Type B pancreatic cell (in vitro differentiated cells): Measurements from ENCODE around the gene NKTR. TPM values are rescaled to one million over a fixed set of nuclear protein-coding genes. Genes with fewer than 3 reads are reported as not detected.

Experiments
- DNase-seq: peaks from one replicate; pipeline ENCODE4 v3.0.0; 2021; ENCODE audit warnings: mixed read lengths; ENCODE audit not compliant: unreplicated experiment; ENCODE audit errors: extremely low spot score
- H3K27ac Mint-ChIP-seq: 2 replicates; pipeline ENCODE4 v1.8.0; 2021; ENCODE audit warnings: mild to moderate bottlenecking, mixed read lengths
- H3K27me3 Mint-ChIP-seq: 2 replicates; pipeline ENCODE4 v1.8.0; 2021; ENCODE audit warnings: mixed read lengths
- H3K36me3 Mint-ChIP-seq: 2 replicates; pipeline ENCODE4 v1.8.0; 2021; ENCODE audit warnings: mixed read lengths
- H3K4me1 Mint-ChIP-seq: one replicate; pipeline ENCODE4 v1.8.0; 2021; ENCODE audit warnings: mixed read lengths; ENCODE audit not compliant: unreplicated experiment
- H3K4me3 Mint-ChIP-seq: 2 replicates; pipeline ENCODE4 v1.8.0; 2021; ENCODE audit warnings: mild to moderate bottlenecking, mixed read lengths
- H3K9me3 Mint-ChIP-seq: 2 replicates; pipeline ENCODE4 v1.8.0; 2021; ENCODE audit warnings: mixed read lengths
- CTCF ChIP-seq: fragments of 200-600 bp; sonication (generic); conservative IDR thresholded peaks from 2 replicates; pipeline ENCODE4 v1.5.0; 2021; ENCODE audit warnings: antibody characterized with exemption, mild to moderate bottlenecking
- total RNA-seq: library from RNA; stranded (reverse); gene quantifications from 2 replicates; pipeline ENCODE4 v1.2.1, GENCODE V29; 2021; ENCODE audit warnings: low replicate concordance

NKTR gene
- total RNA-seq, 1 donor from 2014 or later: 97.1 TPM

DNA sequence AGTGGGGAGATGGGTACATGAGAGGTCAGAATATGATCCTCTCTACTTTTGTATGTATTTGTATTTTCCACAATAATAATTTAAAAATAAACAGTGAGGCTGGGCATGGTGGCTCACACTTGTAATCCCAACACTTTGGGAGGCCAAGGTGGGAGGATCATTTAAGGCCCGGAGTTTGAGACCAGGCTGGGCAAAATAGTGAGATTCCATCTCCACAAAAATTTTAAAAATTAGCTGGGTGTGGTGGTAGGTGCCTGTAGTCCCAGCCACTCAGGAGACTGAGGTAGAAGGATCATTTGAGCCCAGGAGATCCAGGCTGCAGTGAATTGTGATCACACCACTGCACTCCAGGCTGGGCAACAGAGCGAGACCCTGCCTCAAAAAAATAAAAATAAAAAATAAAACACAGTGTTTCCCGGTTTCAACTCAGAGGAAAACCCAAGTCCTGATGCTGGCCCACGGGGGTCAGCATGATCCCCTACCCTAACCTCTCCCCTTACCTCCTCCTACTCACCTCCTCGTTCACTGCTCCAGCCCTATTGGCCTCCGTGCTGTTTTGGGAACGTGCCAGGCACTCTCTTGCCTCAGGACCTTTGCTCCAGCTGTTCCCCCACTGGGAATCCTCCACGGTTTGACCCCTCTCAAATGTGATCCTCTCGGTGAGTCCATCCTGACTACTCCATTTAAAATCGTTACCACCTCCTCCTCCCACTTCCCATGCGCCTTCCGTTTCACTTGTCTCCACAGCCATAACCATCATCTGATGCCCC is 82.0 kb downstream of the NKTR start:
- peak overlapping the region; percentile 94 for H3K27ac Mint-ChIP-seq
- peaks cover 5% of the 10 kb centered on the region for H3K9me3 Mint-ChIP-seq
- no peak overlapping the region for H3K4me3 Mint-ChIP-seq
- DNase-seq: no peak
- no peak for TF ChIP-seq CTCF
- H3K27me3 Mint-ChIP-seq: peaks cover 6% of the 10 kb centered on the region
- H3K36me3 Mint-ChIP-seq: no peaks in the 10 kb centered on the region
- peaks cover 6% of the 10 kb centered on the region for H3K4me1 Mint-ChIP-seq

DNA sequence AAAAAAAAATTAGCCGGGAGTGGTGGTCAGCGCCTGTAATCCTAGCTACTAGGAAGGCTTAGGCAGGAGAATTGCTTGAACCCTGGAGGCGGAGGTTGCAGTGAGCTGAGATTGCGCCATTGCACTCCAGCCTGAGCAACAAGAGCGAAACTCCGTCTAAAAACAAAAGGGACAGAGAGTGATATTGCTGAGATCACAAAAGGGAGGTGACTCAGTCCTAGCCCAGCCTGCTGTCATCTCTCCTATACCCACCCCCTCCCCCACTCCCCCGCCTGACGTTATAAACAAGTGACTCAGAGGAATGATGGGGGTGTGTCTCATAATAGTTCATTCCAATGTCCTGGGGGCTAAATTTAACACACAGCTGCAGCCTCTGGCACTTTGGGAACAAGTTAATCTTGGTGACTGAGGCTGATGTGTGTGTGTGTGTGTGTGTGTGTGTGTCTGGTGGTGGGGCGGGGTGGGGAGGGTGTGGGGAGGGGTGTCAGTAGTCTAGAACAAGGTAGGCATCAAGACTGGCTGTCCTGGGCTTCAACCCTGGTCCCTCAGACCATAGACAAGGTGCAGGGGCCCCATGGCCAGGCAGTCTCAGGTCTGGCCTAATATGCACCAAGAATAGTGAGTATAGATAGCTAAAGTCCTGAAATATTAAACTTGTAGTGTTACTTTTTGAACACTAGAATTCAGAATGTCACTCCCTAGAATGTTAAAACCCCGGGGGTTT is 83.6 kb downstream of the NKTR start:
- H3K27ac Mint-ChIP-seq: peak overlapping the region; percentile 94

GRCh38 chr3:42684632-42685362 is 84.3 kb downstream of the NKTR start:
- peak overlapping the region; percentile 94 for H3K27ac Mint-ChIP-seq
- no peaks in the 10 kb centered on the region for H3K36me3 Mint-ChIP-seq
- DNase-seq: no peak
- H3K4me1 Mint-ChIP-seq: peaks cover 6% of the 10 kb centered on the region
- H3K27me3 Mint-ChIP-seq: peaks cover 13% of the 10 kb centered on the region
- no peaks in the 10 kb centered on the region for H3K9me3 Mint-ChIP-seq
- no peak overlapping the region for H3K4me3 Mint-ChIP-seq
- TF ChIP-seq CTCF: no peak

More for the DNA sequence above, 83.6 kb downstream of the NKTR start:
- H3K27me3 Mint-ChIP-seq: peaks cover 6% of the 10 kb centered on the region
- H3K4me1 Mint-ChIP-seq: peaks cover 6% of the 10 kb centered on the region
- H3K36me3 Mint-ChIP-seq: no peaks in the 10 kb centered on the region
- H3K4me3 Mint-ChIP-seq: peak overlapping the region; percentile 67
- TF ChIP-seq CTCF: no peak
- DNase-seq: no peak
- no peaks in the 10 kb centered on the region for H3K9me3 Mint-ChIP-seq

DNA sequence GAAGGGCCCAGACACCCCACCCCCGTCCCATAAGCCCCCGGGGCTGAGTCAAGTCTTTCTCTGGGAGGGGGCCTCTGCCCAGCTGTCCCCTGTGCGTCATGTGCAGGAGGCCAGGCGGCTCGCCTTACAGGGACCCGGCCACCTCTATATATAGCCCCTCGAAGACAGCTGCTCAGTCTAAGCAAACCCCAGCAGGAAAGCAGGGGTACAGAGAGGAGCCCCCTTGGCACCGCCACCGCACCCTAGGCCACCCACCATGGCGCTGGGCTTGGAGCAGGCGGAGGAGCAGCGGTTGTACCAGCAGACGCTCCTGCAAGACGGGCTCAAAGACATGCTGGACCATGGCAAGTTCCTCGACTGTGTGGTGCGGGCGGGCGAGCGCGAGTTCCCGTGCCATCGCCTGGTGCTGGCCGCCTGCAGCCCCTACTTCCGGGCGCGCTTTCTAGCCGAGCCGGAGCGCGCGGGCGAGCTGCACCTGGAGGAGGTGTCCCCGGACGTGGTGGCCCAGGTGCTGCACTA is 84.9 kb downstream of the NKTR start, which contains the start of gene KLHL40:
Gene KLHL40, plus strand, starts transcription at position 175 of the 519 bp plus-strand sequence. Its CDS starts 82 bp downstream, at position 257.
- H3K27ac Mint-ChIP-seq: peak within 1 kb of the TSS; percentile 94
- H3K9me3 Mint-ChIP-seq: no peaks in the 10 kb centered on the region
- no peak for DNase-seq
- no peaks in the 10 kb centered on the region for H3K36me3 Mint-ChIP-seq
- no peak for TF ChIP-seq CTCF
- peaks cover 13% of the 10 kb centered on the region for H3K27me3 Mint-ChIP-seq
- H3K4me1 Mint-ChIP-seq: peaks cover 6% of the 10 kb centered on the region
- no peak within 1 kb of the TSS for H3K4me3 Mint-ChIP-seq
